Right kidney (tissue), 1 donor: ENCODE data around the gene KCNB1.

ENCODE experiments used
- DNase-seq: peaks from one replicate; pipeline ENCODE4 v3.0.0-alpha.2; 2016

Gene KCNB1

GRCh38 chr20:49386848-49387580, 95.5 kb downstream of the KCNB1 start:
- DNase-seq, result peak; percentile 24

- peak; percentile 15 for DNase-seq
Observed at GRCh38 chr20:49385465-49385864, 97.0 kb downstream of the KCNB1 start.

- DNase-seq, result peak; percentile 22
Observed at GRCh38 chr20:49384437-49385434, 97.7 kb downstream of the KCNB1 start.

GRCh38 chr20:49381558-49382493, 100.6 kb downstream of the KCNB1 start:
- peak; percentile 9 for DNase-seq

- peak; percentile 7 for DNase-seq
Observed at GRCh38 chr20:49380337-49380780, 102.1 kb downstream of the KCNB1 start.

GRCh38 chr20:49379338-49379737, 103.1 kb downstream of the KCNB1 start:
- no peak for DNase-seq

- no peak for DNase-seq
Observed at GRCh38 chr20:49377326-49377725, 105.1 kb downstream of the KCNB1 start.

GRCh38 chr20:49375170-49375569, 107.3 kb downstream of the KCNB1 start:
- no peak for DNase-seq

- DNase-seq, result no peak
Observed at GRCh38 chr20:49372095-49372734, 110.3 kb downstream of the KCNB1 start.

- no peak for DNase-seq
Observed at GRCh38 chr20:49368596-49368995, 113.9 kb downstream of the KCNB1 start.

GRCh38 chr20:49367113-49367512, 115.4 kb downstream of the KCNB1 start:
- DNase-seq, result no peak

- DNase-seq, result no peak
Observed at GRCh38 chr20:49366687-49367086, 115.8 kb downstream of the KCNB1 start.

GRCh38 chr20:49361862-49362660, 120.4 kb downstream of the KCNB1 start:
- DNase-seq, result no peak

GRCh38 chr20:49360242-49360968, 122.1 kb downstream of the KCNB1 start:
- DNase-seq, result no peak

GRCh38 chr20:49356676-49357075, 125.8 kb downstream of the KCNB1 start:
- no peak for DNase-seq

- no peak for DNase-seq
Observed at GRCh38 chr20:49354673-49355072, 127.8 kb downstream of the KCNB1 start.

- DNase-seq, result no peak
Observed at GRCh38 chr20:49353348-49353747, 129.1 kb downstream of the KCNB1 start.

- no peak for DNase-seq
Observed at GRCh38 chr20:49352751-49353150, 129.7 kb downstream of the KCNB1 start.

GRCh38 chr20:49351775-49352174, 130.7 kb downstream of the KCNB1 start:
- DNase-seq, result no peak

GRCh38 chr20:49349694-49350252, 132.7 kb downstream of the KCNB1 start:
- DNase-seq, result no peak
